IMR-90 (cell line): ENCODE results near the gene GRIK3. TPM values are rescaled to one million over a fixed set of nuclear protein-coding genes. Genes with fewer than 3 reads are reported as not detected.

Experiments used
- ATAC-seq: fragments of 200-7000 bp; cut with Tn5 transposase; 2 replicates; pipeline ENCODE4 v1.9.1; 2020; ENCODE audit warnings: low read depth, mild to moderate bottlenecking, moderate library complexity
- BruUV-seq: library from RNA; stranded (reverse); fragments of 400-500 nt; replicated peaks from 2 replicates; lab custom pipeline; 2021; lab: Mats Ljungman, UMichigan
- CTCF ChIA-PET: fragments of 300-600 bp; formaldehyde crosslinking; extraction: SDS; loops from one replicate; lab custom pipeline; 2021; ENCODE audit warnings: antibody characterized with exemption; lab: Yijun Ruan, JAX
- POLR2A ChIA-PET: fragments of 300-600 bp; sonication (Branson Sonifier 250); formaldehyde crosslinking; loops from one replicate; lab custom pipeline; 2022; ENCODE audit warnings: antibody characterized with exemption; ENCODE audit not compliant: unreplicated experiment; lab: Charles Lee
- DNase-seq: peaks from one replicate; pipeline ENCODE4 v3.0.0; 2013
- H2AFZ ChIP-seq: replicated peaks from 2 replicates; pipeline ENCODE3; 2013; ENCODE audit warnings: low read length, mild to moderate bottlenecking; ENCODE audit not compliant: poor library complexity
- H2AK5ac ChIP-seq: 2 replicates; pipeline ENCODE4 v1.6.1; 2013; ENCODE audit warnings: low read depth, low read length, inconsistent platforms
- H2AK9ac ChIP-seq: replicated peaks from 2 replicates; pipeline ENCODE3; 2013; ENCODE audit warnings: mild to moderate bottlenecking, low read depth, low read length, moderate library complexity; ENCODE audit not compliant: poor library complexity
- H2BK120ac ChIP-seq: 2 replicates; pipeline ENCODE4 v1.6.1; 2013; ENCODE audit warnings: low read depth, low read length, inconsistent platforms
- H2BK15ac ChIP-seq: 3 replicates; pipeline ENCODE4 v1.6.1; 2013; ENCODE audit warnings: low read depth, low read length, inconsistent platforms
- H2BK20ac ChIP-seq: 2 replicates; pipeline ENCODE4 v1.6.1; 2013; ENCODE audit warnings: low read depth, mild to moderate bottlenecking, inconsistent platforms, low read length, moderate library complexity
- H2BK5ac ChIP-seq: 2 replicates; pipeline ENCODE4 v1.6.1; 2013; ENCODE audit warnings: mild to moderate bottlenecking, low read depth, low read length, inconsistent platforms; ENCODE audit not compliant: poor library complexity, severe bottlenecking
- H3K14ac ChIP-seq: replicated peaks from 2 replicates; pipeline ENCODE4 v1.6.1; 2013; ENCODE audit warnings: low read depth, low read length, inconsistent platforms
- H3K18ac ChIP-seq: 2 replicates; pipeline ENCODE4 v1.6.1; 2013; ENCODE audit warnings: low read depth, low read length, control low read depth
- H3K23ac ChIP-seq: 2 replicates; pipeline ENCODE4 v1.6.1; 2013; ENCODE audit warnings: low read depth, low read length, inconsistent platforms
- H3K27ac ChIP-seq: 2 replicates; pipeline ENCODE4 v1.5.1; 2013; ENCODE audit warnings: mild to moderate bottlenecking, control low read depth, low read length; ENCODE audit not compliant: insufficient read depth
- H3K27me3 ChIP-seq: 2 replicates; pipeline ENCODE4 v1.6.1; 2013; ENCODE audit warnings: low read length; ENCODE audit not compliant: control insufficient read depth, insufficient read depth
- H3K36me3 ChIP-seq: 2 replicates; pipeline ENCODE4 v1.6.1; 2013; ENCODE audit warnings: low read length, mixed read lengths; ENCODE audit not compliant: control insufficient read depth, insufficient read depth
- H3K4ac ChIP-seq: 2 replicates; pipeline ENCODE4 v1.6.1; 2013; ENCODE audit warnings: low read depth, low read length, inconsistent platforms
- H3K4me1 ChIP-seq: 2 replicates; pipeline ENCODE4 v1.6.1; 2013; ENCODE audit warnings: low read length, mixed read lengths; ENCODE audit not compliant: control insufficient read depth, insufficient read depth
- H3K4me2 ChIP-seq: 2 replicates; pipeline ENCODE4 v1.6.1; 2013; ENCODE audit warnings: low read depth, mild to moderate bottlenecking, control low read depth, low read length, moderate library complexity
- H3K4me3 ChIP-seq: 2 replicates; pipeline ENCODE4 v1.5.1; 2013; ENCODE audit warnings: low read depth, mild to moderate bottlenecking, control low read depth, low read length, moderate library complexity; ENCODE audit not compliant: insufficient read depth
- H3K56ac ChIP-seq: 2 replicates; pipeline ENCODE4 v1.6.1; 2013; ENCODE audit warnings: low read length, inconsistent platforms; ENCODE audit not compliant: insufficient read depth; ENCODE audit errors: extremely low read depth
- H3K79me1 ChIP-seq, 2 experiments: 2 replicates each; pipeline ENCODE4 v1.6.1; 2013; ENCODE audit warnings: low read length in 2 of 2, inconsistent platforms in 1 of 2, low read depth in 1 of 2
- H3K9ac ChIP-seq: 2 replicates; pipeline ENCODE4 v1.6.1; 2013; ENCODE audit warnings: low read depth, low read length, control low read depth
- H3K9me1 ChIP-seq: 2 replicates; pipeline ENCODE4 v1.6.1; 2013; ENCODE audit warnings: low read length, inconsistent platforms; ENCODE audit not compliant: insufficient read depth
- H3K9me3 ChIP-seq: 2 replicates; pipeline ENCODE4 v1.6.1; 2013; ENCODE audit warnings: low read length; ENCODE audit not compliant: control insufficient read depth, insufficient read depth
- H4K20me1 ChIP-seq: 2 replicates; pipeline ENCODE4 v1.6.1; 2013; ENCODE audit warnings: low read length, inconsistent platforms; ENCODE audit not compliant: insufficient read depth
- H4K5ac ChIP-seq: 2 replicates; pipeline ENCODE4 v1.6.1; 2013; ENCODE audit warnings: mild to moderate bottlenecking, low read depth, low read length, control low read depth
- H4K8ac ChIP-seq, 2 experiments: 2 replicates each; pipeline ENCODE4 v1.6.1; 2013; ENCODE audit warnings: low read depth in 2 of 2, low read length in 2 of 2, control low read depth in 1 of 2, inconsistent platforms in 1 of 2
- H4K91ac ChIP-seq: 2 replicates; pipeline ENCODE4 v1.6.1; 2013; ENCODE audit warnings: low read depth, low read length, inconsistent platforms; ENCODE audit not compliant: insufficient read depth
- BHLHE40 ChIP-seq: fragments of 150-350 bp; IDR thresholded peaks from 2 replicates; pipeline ENCODE4 v1.6.1; 2016; ENCODE audit warnings: mild to moderate bottlenecking, low read depth, low read length
- CEBPB ChIP-seq: IDR thresholded peaks from 2 replicates; pipeline ENCODE4 v1.6.1; 2012; ENCODE audit warnings: low read depth, low read length, improper control_type of control experiment
- CHD1 ChIP-seq: IDR thresholded peaks from 2 replicates; pipeline ENCODE4 v1.6.1; 2012; ENCODE audit warnings: low read depth, low read length, improper control_type of control experiment
- FOS ChIP-seq: fragments of 150-350 bp; IDR thresholded peaks from 2 replicates; pipeline ENCODE4 v1.6.1; 2016; ENCODE audit warnings: low read depth, low read length
- MAFK ChIP-seq: IDR thresholded peaks from 2 replicates; pipeline ENCODE4 v1.6.1; 2012; ENCODE audit warnings: low read depth, low read length, improper control_type of control experiment
- MAZ ChIP-seq: IDR thresholded peaks from 2 replicates; pipeline ENCODE4 v1.6.1; 2012; ENCODE audit warnings: low read depth, mild to moderate bottlenecking, low read length, improper control_type of control experiment, moderate library complexity, borderline replicate concordance
- MXI1 ChIP-seq: IDR thresholded peaks from 2 replicates; pipeline ENCODE4 v1.6.1; 2012; ENCODE audit warnings: low read depth, mild to moderate bottlenecking, low read length, moderate library complexity, borderline replicate concordance
- NFE2L2 ChIP-seq: fragments of 150-350 bp; IDR thresholded peaks from 2 replicates; pipeline ENCODE4 v1.6.1; 2016; ENCODE audit warnings: low read depth, mild to moderate bottlenecking, low read length
- POLR2A ChIP-seq: IDR thresholded peaks from 2 replicates; pipeline ENCODE4 v1.6.1; 2012; ENCODE audit warnings: mild to moderate bottlenecking, low read depth, low read length
- RAD21 ChIP-seq: IDR thresholded peaks from 2 replicates; pipeline ENCODE4 v1.6.1; 2012; ENCODE audit warnings: low read length, improper control_type of control experiment
- RCOR1 ChIP-seq: IDR thresholded peaks from 2 replicates; pipeline ENCODE4 v1.6.1; 2012; ENCODE audit warnings: mild to moderate bottlenecking, low read length, improper control_type of control experiment; ENCODE audit not compliant: insufficient replicate concordance
- RFX5 ChIP-seq: IDR thresholded peaks from 2 replicates; pipeline ENCODE4 v1.8.0; 2012; ENCODE audit warnings: low read depth, mild to moderate bottlenecking, low read length, moderate library complexity
- SMC3 ChIP-seq: fragments of 150-350 bp; IDR thresholded peaks from 2 replicates; pipeline ENCODE4 v1.6.1; 2016; ENCODE audit warnings: low read depth, mild to moderate bottlenecking, antibody characterized with exemption, low read length, moderate library complexity
- WGBS, 2 experiments: methylation state at CpG; one replicate each; pipeline versions ENCODE4 v1.1.5 to v1.1.7; 2013; ENCODE audit warnings: missing lambda C conversion rate in 2 of 2; ENCODE audit not compliant: insufficient read length in 1 of 2; ENCODE audit errors: extremely low coverage in 2 of 2; 5-methylcytosine and 5-hydroxymethylcytosine counted together
- dilution Hi-C: fragments of 300-500 bp; cut with HindIII; formaldehyde crosslinking; loops from one replicate; pipeline ENCODE4 v1.14.3; 2018; ENCODE audit warnings: low sequenced_read_pairs; ENCODE audit not compliant: unreplicated experiment
- in situ Hi-C: fragments of 300-500 bp; cut with MboI; formaldehyde crosslinking; loops from 3 replicates; pipeline ENCODE4 v1.14.3; 2019; ENCODE audit warnings: low sequenced_read_pairs, inconsistent platforms, mixed read lengths
- intact Hi-C: fragments of 100-400 bp; cut with micrococcal nuclease; formaldehyde crosslinking; loops from 2 replicates; pipeline ENCODE4 v1.10.0; 2022
- polyA plus RNA-seq, 3 experiments: library from polyadenylated mRNA; depleted of rRNA; stranded (reverse); fragments of >200 nt; gene quantifications; 2 replicates each; pipeline ENCODE4 v1.2.3, GENCODE V29; 2012; ENCODE audit warnings: low replicate concordance in 1 of 3
- total RNA-seq: library from RNA; depleted of rRNA; stranded (reverse); fragments of >200 nt; gene quantifications from 2 replicates; pipeline ENCODE4 v1.2.3, GENCODE V29; 2012
- TF ChIP-seq, protein P1 (sequence below): fragments of 150-350 bp; IDR thresholded peaks from 2 replicates; pipeline ENCODE4 v1.6.1; 2016; ENCODE audit warnings: low read depth, mild to moderate bottlenecking, low read length, moderate library complexity, borderline replicate concordance
- TF ChIP-seq, protein P2 (sequence below): fragments of 150-350 bp; IDR thresholded peaks from 2 replicates; pipeline ENCODE4 v1.6.1; 2017; ENCODE audit warnings: mild to moderate bottlenecking, antibody characterized with exemption, low read length, low read depth
- TF ChIP-seq, protein P3 (sequence below): conservative IDR thresholded peaks from 2 replicates; pipeline ENCODE4 v1.5.1; 2012; ENCODE audit warnings: mild to moderate bottlenecking, low read depth, low read length, improper control_type of control experiment

GRIK3 gene
- total and polyA plus RNA-seq, 2 of the 4 experiments (the other 2 are of a cell fraction), result not detected

DNA sequence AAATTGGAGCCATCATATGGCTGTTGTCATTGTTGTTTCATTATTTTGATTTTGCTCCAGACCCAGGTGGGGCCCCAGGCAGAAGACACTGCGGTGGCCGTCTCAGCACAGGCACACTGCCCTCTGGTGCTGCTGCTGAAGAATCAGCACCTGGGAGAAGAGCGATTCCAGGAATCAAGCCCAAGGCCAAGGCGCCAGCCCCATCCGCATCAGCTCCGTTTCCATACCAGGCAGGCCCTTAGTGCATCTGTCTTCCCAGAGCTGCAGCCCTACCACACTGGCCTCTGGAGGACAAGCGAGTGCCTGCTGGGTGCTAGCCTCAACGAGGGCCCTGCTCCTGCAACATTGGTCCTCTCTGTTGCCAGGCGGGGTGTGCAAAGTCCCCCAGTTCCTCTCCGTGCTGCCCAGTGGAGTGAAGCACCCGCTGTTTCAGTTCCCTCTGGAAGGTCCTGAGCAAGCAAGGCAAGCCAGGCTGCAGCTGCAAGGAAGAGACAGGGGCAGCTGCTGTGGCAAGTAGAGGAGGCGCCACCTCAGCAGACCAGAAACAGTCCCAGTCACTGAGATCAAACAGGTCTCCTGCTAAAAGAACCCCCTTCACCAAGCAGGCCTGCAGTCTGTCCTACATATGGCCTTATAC lies 5.2 kb downstream of the GRIK3 start:
- Histone ChIP-seq H3K79me1 (no peaks in the 10 kb centered on the region), H4K20me1 (no peaks in the 10 kb centered on the region), H3K27ac (no peak overlapping the region), H2BK20ac (no peak overlapping the region), H3K9me3 (no peaks in the 10 kb centered on the region), H4K8ac (no peak overlapping the region), H4K5ac (no peak overlapping the region), H2AK5ac (no peak overlapping the region), H2BK120ac (no peak overlapping the region), H2BK5ac (no peak overlapping the region), H3K4me1 (no peaks in the 10 kb centered on the region), H3K4me3 (no peak overlapping the region), H2BK15ac (no peak overlapping the region), H2AK9ac (no peak overlapping the region), H3K23ac (no peak overlapping the region), H3K14ac (no peak overlapping the region), H3K9me1 (no peaks in the 10 kb centered on the region; the same call in 1 of the 2 replicates), H3K4me2 (no peak overlapping the region), H3K9ac (no peak overlapping the region), H3K4ac (no peak overlapping the region), H2AFZ (no peak overlapping the region), H4K91ac (no peak overlapping the region), H3K36me3 (no peaks in the 10 kb centered on the region), H3K27me3 (peaks cover 21% of the 10 kb centered on the region), H3K18ac (no peak overlapping the region), H3K56ac (no peak overlapping the region)
- DNase-seq (no peak), ATAC-seq (no peak)
- in situ Hi-C loops, result no loop called here
- BruUV-seq, result no TSS peak
- ChIA-PET CTCF (no interaction called here), POLR2A (no interaction called here)
- dilution Hi-C loops, result no loop called here
- intact Hi-C loops, result no loop called here
- TF ChIP-seq FOS, result no peak
- TF ChIP-seq MAZ, result no peak
- no peak for TF ChIP-seq RAD21
- no peak for TF ChIP-seq CHD1
- TF ChIP-seq RCOR1, result no peak
- no peak for TF ChIP-seq POLR2A
- TF ChIP-seq, protein P1, sequence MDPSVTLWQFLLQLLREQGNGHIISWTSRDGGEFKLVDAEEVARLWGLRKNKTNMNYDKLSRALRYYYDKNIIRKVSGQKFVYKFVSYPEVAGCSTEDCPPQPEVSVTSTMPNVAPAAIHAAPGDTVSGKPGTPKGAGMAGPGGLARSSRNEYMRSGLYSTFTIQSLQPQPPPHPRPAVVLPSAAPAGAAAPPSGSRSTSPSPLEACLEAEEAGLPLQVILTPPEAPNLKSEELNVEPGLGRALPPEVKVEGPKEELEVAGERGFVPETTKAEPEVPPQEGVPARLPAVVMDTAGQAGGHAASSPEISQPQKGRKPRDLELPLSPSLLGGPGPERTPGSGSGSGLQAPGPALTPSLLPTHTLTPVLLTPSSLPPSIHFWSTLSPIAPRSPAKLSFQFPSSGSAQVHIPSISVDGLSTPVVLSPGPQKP, result no peak
- no peak for TF ChIP-seq NFE2L2
- TF ChIP-seq CEBPB, result no peak
- TF ChIP-seq, protein P2, sequence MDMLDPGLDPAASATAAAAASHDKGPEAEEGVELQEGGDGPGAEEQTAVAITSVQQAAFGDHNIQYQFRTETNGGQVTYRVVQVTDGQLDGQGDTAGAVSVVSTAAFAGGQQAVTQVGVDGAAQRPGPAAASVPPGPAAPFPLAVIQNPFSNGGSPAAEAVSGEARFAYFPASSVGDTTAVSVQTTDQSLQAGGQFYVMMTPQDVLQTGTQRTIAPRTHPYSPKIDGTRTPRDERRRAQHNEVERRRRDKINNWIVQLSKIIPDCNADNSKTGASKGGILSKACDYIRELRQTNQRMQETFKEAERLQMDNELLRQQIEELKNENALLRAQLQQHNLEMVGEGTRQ, result no peak
- no peak for TF ChIP-seq RFX5
- TF ChIP-seq, protein P3, sequence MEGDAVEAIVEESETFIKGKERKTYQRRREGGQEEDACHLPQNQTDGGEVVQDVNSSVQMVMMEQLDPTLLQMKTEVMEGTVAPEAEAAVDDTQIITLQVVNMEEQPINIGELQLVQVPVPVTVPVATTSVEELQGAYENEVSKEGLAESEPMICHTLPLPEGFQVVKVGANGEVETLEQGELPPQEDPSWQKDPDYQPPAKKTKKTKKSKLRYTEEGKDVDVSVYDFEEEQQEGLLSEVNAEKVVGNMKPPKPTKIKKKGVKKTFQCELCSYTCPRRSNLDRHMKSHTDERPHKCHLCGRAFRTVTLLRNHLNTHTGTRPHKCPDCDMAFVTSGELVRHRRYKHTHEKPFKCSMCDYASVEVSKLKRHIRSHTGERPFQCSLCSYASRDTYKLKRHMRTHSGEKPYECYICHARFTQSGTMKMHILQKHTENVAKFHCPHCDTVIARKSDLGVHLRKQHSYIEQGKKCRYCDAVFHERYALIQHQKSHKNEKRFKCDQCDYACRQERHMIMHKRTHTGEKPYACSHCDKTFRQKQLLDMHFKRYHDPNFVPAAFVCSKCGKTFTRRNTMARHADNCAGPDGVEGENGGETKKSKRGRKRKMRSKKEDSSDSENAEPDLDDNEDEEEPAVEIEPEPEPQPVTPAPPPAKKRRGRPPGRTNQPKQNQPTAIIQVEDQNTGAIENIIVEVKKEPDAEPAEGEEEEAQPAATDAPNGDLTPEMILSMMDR, result no peak
- no peak for TF ChIP-seq BHLHE40
- no peak for TF ChIP-seq MAFK
- no peak for TF ChIP-seq MXI1
- no peak for TF ChIP-seq SMC3
- 0% methylated on average over 3 of the region's 12 CpGs; no CpG with 5 or more reads in 1 of the 2 experiments for WGBS, 2 experiments
